CD8-positive, alpha-beta memory T cell (primary cell): Measurements from ENCODE around the gene GULP1. TPM values are rescaled to one million over a fixed set of nuclear protein-coding genes. Genes with fewer than 3 reads are reported as not detected.

Experiments used
- CTCF ChIA-PET: fragments of 350-600 bp; sonication (Branson Sonifier 250); formaldehyde crosslinking; loops from one replicate; lab custom pipeline; 2021; ENCODE audit warnings: antibody characterized with exemption; lab: Charles Lee
- POLR2A ChIA-PET: fragments of 350-600 bp; sonication (Branson Sonifier 250); formaldehyde crosslinking; loops from one replicate; lab custom pipeline; 2021; ENCODE audit warnings: antibody characterized with exemption; lab: Charles Lee
- DNase-seq, 5 donors: peaks; one replicate each; pipeline versions ENCODE4 v3.0.0 to v3.0.0-alpha.2; 2020 to 2022; ENCODE audit warnings: mixed read lengths in 1 of 5
- H3K27ac ChIP-seq: one replicate; pipeline ENCODE4 v1.7.0; 2013; ENCODE audit warnings: low read depth, mild to moderate bottlenecking, low read length, moderate library complexity
- H3K27me3 ChIP-seq: 2 replicates; pipeline ENCODE4 v1.7.0; 2013; ENCODE audit warnings: low read length, mild to moderate bottlenecking; ENCODE audit not compliant: insufficient read depth, poor library complexity, severe bottlenecking
- H3K36me3 ChIP-seq: 2 replicates; pipeline ENCODE4 v1.7.0; 2013; ENCODE audit warnings: mild to moderate bottlenecking, low read length, moderate library complexity; ENCODE audit not compliant: insufficient read depth
- H3K4me1 ChIP-seq: 2 replicates; pipeline ENCODE4 v1.7.0; 2013; ENCODE audit warnings: mild to moderate bottlenecking, low read length, moderate library complexity; ENCODE audit not compliant: insufficient read depth
- H3K4me3 ChIP-seq: 2 replicates; pipeline ENCODE4 v1.7.0; 2013; ENCODE audit warnings: mild to moderate bottlenecking, low read length
- H3K9me3 ChIP-seq: 2 replicates; pipeline ENCODE4 v1.7.0; 2013; ENCODE audit warnings: mild to moderate bottlenecking, low read length
- H3K27ac Mint-ChIP-seq, 8 donors: one replicate each; pipeline ENCODE4 v1.8.0; 2020 to 2021; ENCODE audit warnings: mixed read lengths in 8 of 8, mild to moderate bottlenecking in 6 of 8, inconsistent platforms in 3 of 8, moderate library complexity in 3 of 8
- H3K27me3 Mint-ChIP-seq, 2 donors: one replicate each; pipeline ENCODE4 v1.8.0; 2020 to 2021; ENCODE audit warnings: mixed read lengths in 2 of 2, mild to moderate bottlenecking in 1 of 2, moderate library complexity in 1 of 2
- H3K36me3 Mint-ChIP-seq, 3 donors: one replicate each; pipeline ENCODE4 v1.8.0; 2020 to 2021; ENCODE audit warnings: mixed read lengths in 3 of 3, inconsistent platforms in 1 of 3, mild to moderate bottlenecking in 1 of 3
- H3K4me1 Mint-ChIP-seq, 3 donors: one replicate each; pipeline ENCODE4 v1.8.0; 2020 to 2021; ENCODE audit warnings: mixed read lengths in 3 of 3, inconsistent platforms in 1 of 3, mild to moderate bottlenecking in 1 of 3
- H3K4me3 Mint-ChIP-seq, 7 donors: one replicate each; pipeline ENCODE4 v1.8.0; 2020 to 2021; ENCODE audit warnings: mixed read lengths in 7 of 7, mild to moderate bottlenecking in 6 of 7, moderate library complexity in 4 of 7, inconsistent platforms in 2 of 7
- H3K9me3 Mint-ChIP-seq, 5 donors: one replicate each; pipeline ENCODE4 v1.8.0; 2020 to 2022; ENCODE audit warnings: mixed read lengths in 5 of 5, mild to moderate bottlenecking in 3 of 5, moderate library complexity in 2 of 5, inconsistent platforms in 1 of 5
- polyA plus RNA-seq: library from polyadenylated mRNA; unstranded; fragments of 300-500 nt; fragmentation: Illumina TruSeq; gene quantifications from one replicate; pipeline ENCODE4 v1.2.3, GENCODE V29; 2021
- total RNA-seq, 2 experiments: library from RNA; stranded (reverse); gene quantifications; one replicate each; pipeline ENCODE4 v1.2.3, GENCODE V29; 2021

Gene GULP1
- total and polyA plus RNA-seq, 3 experiments from 2014 or later, result not detected

GRCh38 chr2:188620916-188621315 lies 329.2 kb downstream of the GULP1 start:
- Histone ChIP-seq H3K9me3 (no peaks in the 10 kb centered on the region), H3K27ac (no peak overlapping the region), H3K4me3 (no peak overlapping the region), H3K36me3 (no peaks in the 10 kb centered on the region), H3K27me3 (no peaks in the 10 kb centered on the region), H3K4me1 (no peaks in the 10 kb centered on the region)
- H3K27ac Mint-ChIP-seq, result no peak overlapping the region
- no peaks in the 10 kb centered on the region for H3K4me1 Mint-ChIP-seq
- H3K27me3 Mint-ChIP-seq, result no peaks in the 10 kb centered on the region
- peaks cover 0 to 9% (median 2%) of the 10 kb centered on the region in 5 donors for H3K9me3 Mint-ChIP-seq
- no peak for DNase-seq
- no peaks in the 10 kb centered on the region for H3K36me3 Mint-ChIP-seq
- no peak overlapping the region for H3K4me3 Mint-ChIP-seq
- ChIA-PET CTCF (no interaction called here), POLR2A (no interaction called here)

- POLR2A ChIA-PET, result no interaction called here
- no peaks in the 10 kb centered on the region for H3K4me1 Mint-ChIP-seq
- no peak overlapping the region for H3K4me3 Mint-ChIP-seq
- Histone ChIP-seq H3K4me1 (no peaks in the 10 kb centered on the region), H3K36me3 (no peaks in the 10 kb centered on the region), H3K27me3 (no peaks in the 10 kb centered on the region), H3K4me3 (no peak overlapping the region), H3K9me3 (no peaks in the 10 kb centered on the region), H3K27ac (no peak overlapping the region)
- CTCF ChIA-PET, result no interaction called here
- H3K27ac Mint-ChIP-seq, result no peak overlapping the region
- no peak for DNase-seq
- peaks cover 0 to 5% (median 2%) of the 10 kb centered on the region in 5 donors for H3K9me3 Mint-ChIP-seq
- H3K27me3 Mint-ChIP-seq, result no peaks in the 10 kb centered on the region
- H3K36me3 Mint-ChIP-seq, result no peaks in the 10 kb centered on the region
These were observed 331.1 kb downstream of the GULP1 start for GRCh38 chr2:188622601-188623260.

- ChIA-PET CTCF (no interaction called here), POLR2A (no interaction called here)
- Mint-ChIP-seq H3K9me3 (peaks cover 0 to 3% (median 0%) of the 10 kb centered on the region in 5 donors), H3K4me1 (no peaks in the 10 kb centered on the region), H3K27ac (no peak overlapping the region), H3K36me3 (no peaks in the 10 kb centered on the region), H3K27me3 (no peaks in the 10 kb centered on the region), H3K4me3 (no peak overlapping the region)
- H3K27me3 ChIP-seq, result no peaks in the 10 kb centered on the region
- no peaks in the 10 kb centered on the region for H3K4me1 ChIP-seq
- H3K9me3 ChIP-seq, result no peaks in the 10 kb centered on the region
- no peak overlapping the region for H3K27ac ChIP-seq
- DNase-seq, result no peak
- no peak overlapping the region for H3K4me3 ChIP-seq
- no peaks in the 10 kb centered on the region for H3K36me3 ChIP-seq
These were observed 332.4 kb downstream of the GULP1 start for GRCh38 chr2:188623995-188624643.

GRCh38 chr2:188627471-188627870 lies 335.8 kb downstream of the GULP1 start:
- DNase-seq, result no peak
- POLR2A ChIA-PET, result no interaction called here
- no peaks in the 10 kb centered on the region for H3K27me3 ChIP-seq

GRCh38 chr2:188628989-188629752 lies 337.5 kb downstream of the GULP1 start:
- Histone ChIP-seq H3K4me1 (no peaks in the 10 kb centered on the region), H3K36me3 (no peaks in the 10 kb centered on the region), H3K27ac (no peak overlapping the region), H3K4me3 (no peak overlapping the region), H3K27me3 (no peaks in the 10 kb centered on the region), H3K9me3 (no peaks in the 10 kb centered on the region)
- Mint-ChIP-seq H3K9me3 (peaks cover 0 to 2% (median 0%) of the 10 kb centered on the region in 5 donors), H3K4me3 (no peak overlapping the region), H3K27me3 (peaks cover 0 to 2% of the 10 kb centered on the region in 2 donors), H3K27ac (no peak overlapping the region), H3K4me1 (no peaks in the 10 kb centered on the region), H3K36me3 (no peaks in the 10 kb centered on the region)
- CTCF ChIA-PET, result no interaction called here
- POLR2A ChIA-PET, result no interaction called here
- no peak for DNase-seq

More at GRCh38 chr2:188627471-188627870, 335.8 kb downstream of the GULP1 start:
- Mint-ChIP-seq H3K9me3 (peaks cover 0 to 3% (median 0%) of the 10 kb centered on the region in 5 donors), H3K27me3 (peaks cover 0 to under 1% of the 10 kb centered on the region in 2 donors), H3K36me3 (no peaks in the 10 kb centered on the region), H3K4me1 (no peaks in the 10 kb centered on the region), H3K4me3 (no peak overlapping the region), H3K27ac (no peak overlapping the region)
- no peaks in the 10 kb centered on the region for H3K36me3 ChIP-seq
- no peak overlapping the region for H3K4me3 ChIP-seq
- no peaks in the 10 kb centered on the region for H3K9me3 ChIP-seq
- CTCF ChIA-PET, result no interaction called here
- no peak overlapping the region for H3K27ac ChIP-seq
- no peaks in the 10 kb centered on the region for H3K4me1 ChIP-seq

GRCh38 chr2:188629753-188630527 lies 338.3 kb downstream of the GULP1 start:
- no peaks in the 10 kb centered on the region for H3K9me3 ChIP-seq
- ChIA-PET CTCF (no interaction called here), POLR2A (no interaction called here)
- Mint-ChIP-seq H3K36me3 (no peaks in the 10 kb centered on the region), H3K4me3 (no peak overlapping the region), H3K27ac (no peak overlapping the region), H3K27me3 (peaks cover 0 to 2% of the 10 kb centered on the region in 2 donors), H3K9me3 (peaks cover 0 to 2% (median 0%) of the 10 kb centered on the region in 5 donors), H3K4me1 (no peaks in the 10 kb centered on the region)
- no peak for DNase-seq
- no peak overlapping the region for H3K27ac ChIP-seq
- no peaks in the 10 kb centered on the region for H3K4me1 ChIP-seq
- no peaks in the 10 kb centered on the region for H3K36me3 ChIP-seq
- H3K27me3 ChIP-seq, result no peaks in the 10 kb centered on the region
- no peak overlapping the region for H3K4me3 ChIP-seq

- DNase-seq, result no peak
- Mint-ChIP-seq H3K4me3 (no peak overlapping the region), H3K9me3 (peaks cover 0 to 2% (median 0%) of the 10 kb centered on the region in 5 donors), H3K36me3 (no peaks in the 10 kb centered on the region), H3K27me3 (peaks cover 0 to 2% of the 10 kb centered on the region in 2 donors), H3K4me1 (no peaks in the 10 kb centered on the region), H3K27ac (no peak overlapping the region)
- H3K4me1 ChIP-seq, result no peaks in the 10 kb centered on the region
- H3K9me3 ChIP-seq, result no peaks in the 10 kb centered on the region
- H3K27me3 ChIP-seq, result no peaks in the 10 kb centered on the region
- CTCF ChIA-PET, result no interaction called here
- POLR2A ChIA-PET, result no interaction called here
- no peak overlapping the region for H3K27ac ChIP-seq
- H3K4me3 ChIP-seq, result no peak overlapping the region
- H3K36me3 ChIP-seq, result no peaks in the 10 kb centered on the region
These were observed 339.5 kb downstream of the GULP1 start for GRCh38 chr2:188631037-188631809.
